SIG-M5 (cell line): ENCODE data around the gene ATAD3C.
A peak's percentile ranks its signal among the peaks of the same experiment; 100 is the strongest.
"Not testable (repeated sequence)": the region's sequence is repeated elsewhere in the genome, so short reads cannot be mapped to it uniquely, and the experiment has no call there.

ENCODE experiments used
- DNase-seq: peaks from one replicate; lab custom pipeline; 2025; lab: John Stamatoyannopoulos, UW

Gene ATAD3C

DNA sequence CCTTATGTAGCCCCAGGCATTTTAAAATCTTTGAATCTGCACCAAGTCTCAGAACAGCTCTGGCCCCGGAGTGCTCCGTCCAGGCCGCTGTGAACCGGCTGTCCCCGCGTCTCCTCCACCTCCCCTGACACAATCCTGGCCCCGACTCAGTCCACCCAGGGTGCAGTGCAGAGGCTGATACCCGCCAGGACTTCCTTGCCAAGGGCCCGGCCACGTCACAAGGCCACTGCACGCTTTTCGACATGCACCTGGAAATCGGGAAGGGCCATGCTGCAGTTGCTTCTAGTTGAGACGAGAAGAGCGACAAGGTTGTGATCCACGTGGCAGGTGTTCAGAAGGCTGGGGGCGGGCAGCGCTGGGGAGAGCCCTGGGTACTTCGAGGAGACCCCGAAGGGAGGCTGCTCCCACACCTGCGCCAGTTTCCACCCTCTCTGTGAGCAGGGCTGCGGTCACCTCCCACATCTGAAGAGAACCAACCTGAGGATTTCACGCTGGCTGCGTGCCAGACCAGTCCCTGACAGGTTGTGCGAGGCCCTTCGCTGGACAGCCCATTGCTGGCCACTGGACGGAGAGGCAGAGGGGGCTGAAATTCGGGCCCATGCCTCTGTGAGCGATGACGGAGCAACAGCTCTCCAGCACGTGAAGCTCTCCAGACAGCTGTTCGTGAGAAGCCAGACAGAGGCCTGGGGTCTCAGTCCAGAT lies 7.3 kb upstream of the ATAD3C start:
- no peak for DNase-seq

DNA sequence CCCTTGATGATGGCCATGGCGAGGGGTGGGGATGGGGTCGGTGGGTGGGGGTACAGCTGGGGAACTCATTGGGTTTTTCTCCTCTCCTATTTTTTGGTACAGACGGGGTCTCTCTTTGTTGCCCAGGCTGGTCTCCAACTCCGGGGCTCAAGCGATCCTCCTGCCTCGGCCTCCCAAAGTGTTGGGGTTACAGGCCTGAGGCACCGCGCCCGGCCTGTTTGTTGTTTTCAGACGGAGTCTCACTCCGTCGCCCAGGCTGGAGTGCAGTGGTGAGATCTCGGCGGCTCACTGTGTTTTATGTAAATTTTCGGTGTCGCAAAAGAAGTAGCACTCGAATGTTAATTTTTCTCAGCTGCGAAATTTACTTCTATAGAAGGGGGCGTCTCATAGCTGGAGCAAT lies 2.9 kb upstream of the ATAD3C start:
- DNase-seq = not testable (repeated sequence)

DNA sequence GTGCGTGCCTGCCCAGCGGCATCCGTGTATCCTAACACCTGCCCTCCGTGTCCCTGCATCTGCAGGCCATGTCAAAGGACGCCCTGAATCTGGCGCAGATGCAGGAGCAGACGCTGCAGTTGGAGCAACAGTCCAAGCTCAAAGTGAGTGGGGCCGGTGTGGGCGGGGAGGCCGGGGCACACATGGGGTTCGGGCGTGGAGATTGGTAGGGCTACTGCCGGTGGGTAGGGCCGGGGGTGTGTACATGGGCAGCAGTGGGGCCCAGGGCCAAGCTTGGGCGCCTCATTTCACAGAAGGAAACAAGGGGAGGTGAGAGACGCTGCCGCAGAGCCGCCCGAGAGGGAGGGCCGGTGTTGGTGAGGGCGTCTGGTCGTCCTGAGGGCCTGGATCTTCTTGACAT lies 1.1 kb downstream of the ATAD3C start:
- not testable (repeated sequence) for DNase-seq

DNA sequence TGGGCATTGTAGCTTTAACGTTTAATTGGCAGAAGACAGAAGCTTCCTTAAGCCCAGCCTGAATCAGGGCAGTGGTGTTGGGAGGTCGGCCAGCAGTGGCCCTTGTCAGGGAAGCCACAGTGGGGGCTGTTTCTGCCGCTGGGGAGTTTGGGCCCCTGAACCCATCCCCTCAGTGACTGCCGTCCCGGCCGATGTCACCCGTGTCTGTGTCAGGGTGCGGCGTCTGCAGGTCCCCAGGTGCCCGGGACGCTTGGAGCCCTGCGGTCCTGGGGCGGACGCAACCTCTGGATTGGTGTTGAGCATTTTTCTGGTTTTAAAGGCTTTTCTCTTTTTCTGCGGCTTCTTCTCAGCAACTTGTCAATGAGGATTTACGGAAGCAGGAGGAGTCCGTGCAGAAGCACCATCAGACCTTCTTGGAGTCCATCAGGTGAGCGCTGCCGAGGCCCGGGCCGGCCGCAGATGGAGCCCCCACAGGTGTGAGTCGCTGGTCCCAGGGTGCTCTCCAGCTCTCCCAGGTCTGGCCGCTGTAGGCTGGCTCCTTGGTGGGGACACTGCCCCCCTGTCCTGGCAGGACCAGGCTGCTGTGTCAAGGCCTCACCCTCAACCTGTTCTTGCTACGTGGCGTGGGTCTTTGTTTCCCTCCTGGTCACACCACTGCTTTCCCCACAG lies 2.3 kb downstream of the ATAD3C start:
- no peak for DNase-seq

DNA sequence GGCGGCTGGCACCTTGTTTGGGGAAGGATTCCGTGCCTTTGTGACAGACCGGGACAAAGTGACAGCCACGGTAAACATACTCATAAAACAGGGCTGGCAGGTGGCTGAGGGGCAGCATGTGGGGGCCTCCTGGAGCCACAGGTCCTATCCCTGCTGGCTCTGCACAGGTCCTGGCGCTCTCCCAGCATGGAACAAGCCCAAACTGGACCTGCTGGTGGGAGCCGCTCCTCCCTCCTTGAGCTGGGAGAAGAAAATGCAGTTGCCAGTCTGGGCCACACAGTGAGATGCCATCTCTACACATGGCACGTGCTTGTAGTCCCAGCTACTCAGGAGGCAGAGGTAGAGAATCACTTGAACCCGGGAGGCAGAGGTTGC lies 2.9 kb downstream of the ATAD3C start:
- not testable (repeated sequence) for DNase-seq

DNA sequence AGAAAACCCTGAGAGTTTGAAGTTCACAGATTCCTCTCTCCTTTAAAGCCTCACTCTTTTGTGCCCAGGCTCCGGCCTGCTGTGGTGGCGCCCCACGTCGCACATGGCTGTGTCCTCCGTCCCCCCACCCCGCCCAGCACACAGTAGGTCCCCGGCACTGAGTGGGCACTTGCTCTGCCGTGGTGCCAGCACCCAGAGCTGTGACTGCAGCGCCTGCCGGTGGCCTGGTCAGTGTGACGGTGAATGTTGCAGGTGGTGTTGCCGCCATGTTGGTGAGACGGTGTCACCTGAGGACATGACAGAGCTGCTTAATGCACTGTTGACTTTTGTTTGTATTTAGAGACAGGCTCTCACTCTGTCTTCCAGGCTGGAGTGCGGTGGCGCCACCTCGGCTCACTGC lies 3.4 kb downstream of the ATAD3C start:
- DNase-seq = no peak

DNA sequence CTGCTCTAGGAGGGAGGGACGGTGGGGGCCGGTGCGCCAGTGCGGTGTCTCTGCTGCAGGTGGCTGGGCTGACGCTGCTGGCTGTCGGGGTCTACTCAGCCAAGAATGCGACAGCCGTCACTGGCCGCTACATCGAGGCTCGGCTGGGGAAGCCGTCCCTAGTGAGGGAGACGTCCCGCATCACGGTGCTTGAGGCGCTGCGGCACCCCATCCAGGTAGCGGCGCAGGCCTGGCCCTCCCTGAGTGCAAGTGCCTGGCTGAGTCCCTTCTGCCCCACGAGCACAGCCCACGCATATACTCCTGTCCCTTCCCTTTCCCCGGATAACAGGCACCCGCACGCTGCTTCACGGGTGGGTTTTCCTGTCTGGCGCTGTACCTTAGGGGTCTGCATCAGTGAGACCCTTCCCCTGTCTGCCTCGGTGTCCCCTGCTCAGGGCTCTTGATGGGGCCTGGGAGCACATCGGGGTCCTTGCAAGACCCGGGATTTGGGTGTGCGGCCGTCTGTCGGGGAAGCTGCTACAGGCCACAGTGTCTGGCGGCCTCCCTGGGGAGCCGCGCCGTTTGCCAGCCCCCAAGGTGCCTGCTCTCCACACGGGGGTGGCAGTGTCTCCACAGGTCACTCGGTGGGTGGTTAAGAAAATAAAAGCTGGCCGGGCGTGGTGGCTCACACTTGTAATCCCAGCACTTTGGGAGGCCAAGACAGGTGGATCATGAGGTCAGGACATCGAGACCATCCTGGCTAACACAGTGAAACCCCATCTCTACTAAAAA lies 5.0 kb downstream of the ATAD3C start:
- DNase-seq = not testable (repeated sequence)

DNA sequence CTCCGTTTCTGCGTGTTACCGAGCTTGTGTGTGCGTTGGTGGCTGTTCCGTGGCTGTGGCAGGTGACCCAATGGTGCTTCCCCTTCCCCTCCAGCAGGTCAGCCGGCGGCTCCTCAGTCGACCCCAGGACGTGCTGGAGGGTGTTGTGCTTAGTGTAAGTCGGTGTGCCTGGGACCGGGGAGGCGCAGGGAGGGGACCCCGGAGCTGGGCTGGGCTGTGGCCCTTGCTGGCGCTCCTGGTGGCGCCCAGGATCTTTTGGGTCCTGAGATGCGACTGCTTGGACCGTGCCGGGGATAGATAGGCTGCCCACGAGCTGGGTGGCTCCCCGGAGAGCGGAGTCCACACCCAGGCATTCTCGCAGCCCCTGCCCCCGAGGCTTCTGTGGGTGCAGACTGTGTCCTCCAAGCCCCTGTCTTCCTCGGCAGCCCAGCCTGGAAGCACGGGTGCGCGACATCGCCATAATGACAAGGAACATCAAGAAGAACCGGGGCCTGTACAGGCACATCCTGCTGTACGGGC lies 5.9 kb downstream of the ATAD3C start:
- DNase-seq = no peak

DNA sequence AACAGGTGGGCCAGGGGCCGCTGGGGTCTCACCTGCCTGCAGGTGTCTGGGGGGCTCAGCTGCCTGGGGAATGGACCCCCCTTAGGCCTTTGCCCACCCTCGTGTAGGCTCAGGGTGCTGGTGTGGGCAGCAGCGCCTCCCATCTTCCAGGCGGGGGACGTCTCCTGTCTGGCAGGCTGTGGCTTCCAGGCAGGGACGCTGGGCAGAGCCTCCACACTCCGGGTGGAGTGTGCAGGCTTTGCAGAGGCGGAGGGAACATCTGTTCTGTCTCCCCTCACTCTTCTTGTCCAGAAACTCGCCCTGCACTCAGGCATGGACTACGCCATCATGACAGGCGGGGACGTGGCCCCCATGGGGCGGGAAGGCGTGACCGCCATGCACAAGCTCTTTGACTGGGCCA lies 6.4 kb downstream of the ATAD3C start:
- DNase-seq = not testable (repeated sequence)

DNA sequence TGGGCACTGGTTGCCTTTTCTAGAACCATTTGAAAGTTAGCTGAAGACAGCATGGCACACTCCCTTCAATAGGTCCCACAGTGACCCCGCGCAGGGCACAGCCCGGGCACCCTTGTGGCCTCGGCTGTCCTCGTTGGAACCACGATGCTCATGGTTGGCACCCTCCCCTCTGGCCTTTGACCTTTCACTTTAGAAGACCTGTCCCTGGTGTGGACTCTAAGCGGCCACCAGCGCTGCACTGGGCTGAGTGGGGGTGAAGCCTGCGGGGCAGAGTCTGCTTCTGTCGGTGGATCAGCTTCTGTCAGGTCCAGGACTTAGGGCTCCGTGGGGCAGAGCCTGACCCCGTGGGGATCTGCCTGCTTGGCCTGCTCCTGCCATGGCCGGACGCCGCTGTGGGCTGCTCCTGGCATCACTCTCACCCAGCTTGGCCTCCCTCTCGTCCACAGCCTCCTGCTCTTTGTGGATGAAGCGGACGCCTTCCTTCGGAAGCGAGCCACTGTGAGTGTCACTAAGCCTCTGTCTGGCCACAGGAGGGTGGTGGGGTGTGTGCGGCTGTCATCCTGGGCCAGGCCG lies 7.3 kb downstream of the ATAD3C start:
- not testable (repeated sequence) for DNase-seq

DNA sequence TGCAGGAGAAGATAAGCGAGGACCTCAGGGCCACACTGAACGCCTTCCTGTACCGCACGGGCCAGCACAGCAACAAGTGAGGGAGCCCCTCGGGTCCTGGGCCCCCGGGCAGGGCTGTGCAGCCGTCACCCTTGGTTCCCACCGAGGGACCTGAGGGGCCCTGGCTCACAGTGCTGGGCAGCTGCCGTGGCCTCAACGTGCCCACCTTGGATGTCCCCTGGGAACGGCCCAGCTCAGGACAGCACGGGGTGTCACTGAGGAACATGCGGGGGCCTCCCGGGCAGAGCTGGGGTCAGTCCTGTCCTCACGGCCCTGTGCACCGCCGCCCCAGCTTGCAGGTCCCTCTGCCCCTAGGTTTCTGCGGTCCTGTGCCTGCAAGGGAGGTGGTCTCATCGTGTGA lies 9.7 kb downstream of the ATAD3C start:
- not testable (repeated sequence) for DNase-seq

DNA sequence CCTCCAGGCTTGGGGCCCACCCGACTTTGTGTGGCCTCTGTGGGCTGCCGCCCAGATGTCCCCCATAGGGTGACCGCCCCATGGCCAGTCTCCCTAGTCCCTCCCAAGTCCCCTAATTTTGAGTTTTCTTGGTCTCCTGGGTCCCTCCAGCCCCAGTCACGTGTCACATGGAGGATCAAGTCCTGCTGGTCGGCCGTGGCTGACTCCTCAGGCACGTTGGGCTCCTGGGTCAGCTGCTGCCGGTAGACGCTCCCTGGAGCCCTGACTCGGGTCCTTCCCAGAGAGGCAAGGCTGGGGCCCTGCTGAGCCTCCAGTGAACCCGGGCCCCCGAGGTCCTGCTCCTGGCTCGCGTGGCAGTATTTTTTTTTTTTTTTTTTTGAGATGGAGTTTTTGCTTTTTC lies 10.2 kb downstream of the ATAD3C start:
- DNase-seq = not testable (repeated sequence)

DNA sequence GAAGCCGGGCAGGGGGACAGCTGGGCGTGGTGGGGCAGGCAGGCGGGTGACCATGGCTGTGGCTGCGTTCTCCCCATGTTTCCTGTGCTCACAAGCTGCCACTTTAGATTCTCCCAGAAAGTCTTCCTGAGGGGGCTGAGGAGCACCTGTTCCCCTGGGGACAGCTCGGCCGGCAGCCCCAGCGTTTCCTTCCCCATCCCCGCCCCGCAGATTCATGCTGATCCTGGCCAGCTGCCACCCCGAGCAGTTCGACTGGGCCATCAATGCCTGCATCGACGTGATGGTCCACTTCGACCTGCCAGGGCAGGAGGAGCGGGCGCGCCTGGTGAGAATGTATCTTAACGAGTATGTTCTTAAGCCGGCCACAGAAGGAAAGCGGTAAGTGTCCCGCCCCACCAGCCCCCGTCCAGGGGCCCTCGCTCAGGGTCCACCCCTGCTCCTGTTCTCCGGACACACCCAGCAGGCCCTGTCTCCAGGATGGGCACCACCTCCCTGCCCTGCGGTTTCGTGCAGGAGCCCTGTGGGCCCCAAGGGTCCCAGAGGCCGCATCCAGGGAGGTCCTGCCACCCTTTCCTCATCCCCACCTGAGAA lies 11.1 kb downstream of the ATAD3C start:
- no peak for DNase-seq

DNA sequence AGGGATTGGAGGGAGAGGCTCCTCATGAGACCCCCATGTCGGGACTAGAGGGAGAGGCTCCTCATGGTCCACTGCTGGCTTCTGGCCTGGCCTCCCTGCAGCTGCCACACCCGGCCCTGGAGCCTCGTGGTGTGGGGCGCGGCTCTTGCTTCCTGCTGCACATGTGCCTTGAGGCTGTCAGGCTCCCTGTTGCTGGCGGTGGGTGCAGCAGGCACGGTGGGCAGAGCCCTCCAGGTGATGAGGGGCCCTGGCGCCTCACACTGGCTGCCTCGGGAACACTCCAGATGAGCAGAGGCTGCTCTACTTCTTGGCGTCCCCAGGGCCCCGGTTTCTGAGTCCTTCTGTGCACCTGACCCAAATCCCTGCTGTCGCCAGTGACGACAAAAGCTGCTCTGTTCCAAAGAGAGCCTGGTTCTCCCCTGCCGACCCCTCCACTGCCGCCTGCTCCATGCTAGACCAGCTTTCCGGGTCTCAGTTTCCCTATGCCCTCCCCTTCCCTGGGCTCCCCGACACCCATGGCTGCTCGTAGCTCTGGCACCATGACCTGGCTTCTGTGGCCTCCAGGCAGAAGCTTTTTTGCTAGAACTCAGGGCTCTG lies 12.3 kb downstream of the ATAD3C start:
- no peak for DNase-seq

DNA sequence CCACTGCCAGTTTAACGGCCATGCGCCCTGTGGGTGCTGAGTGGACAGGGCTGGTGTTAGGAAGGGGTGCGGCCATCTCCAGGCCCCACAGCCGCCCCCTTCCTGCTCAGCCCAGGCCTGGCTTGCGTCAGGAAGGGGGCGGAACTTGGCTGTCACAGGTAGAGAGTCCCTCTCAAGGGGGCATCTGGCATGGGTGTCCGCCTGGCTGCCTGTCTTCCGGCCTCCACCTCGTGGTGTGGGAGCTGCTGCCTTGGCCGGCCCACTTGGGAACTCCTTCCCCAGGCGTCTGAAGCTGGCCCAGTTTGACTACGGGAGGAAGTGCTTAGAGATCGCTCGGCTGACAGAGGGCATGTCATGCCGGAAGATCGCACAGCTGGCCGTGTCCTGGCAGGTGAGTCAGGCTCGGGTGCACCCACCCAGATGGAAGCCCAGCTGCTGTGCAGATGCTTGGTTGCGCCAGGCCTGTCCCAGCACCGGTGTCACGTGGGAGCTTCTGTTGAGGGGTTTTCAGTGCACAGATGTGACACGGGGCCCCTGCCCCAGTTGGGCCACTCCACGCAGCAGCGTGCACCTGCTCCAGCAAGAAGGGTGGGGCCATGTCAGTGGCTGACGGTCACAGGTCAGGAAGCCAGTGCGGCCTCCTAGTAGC lies 13.0 kb downstream of the ATAD3C start:
- DNase-seq = no peak

DNA sequence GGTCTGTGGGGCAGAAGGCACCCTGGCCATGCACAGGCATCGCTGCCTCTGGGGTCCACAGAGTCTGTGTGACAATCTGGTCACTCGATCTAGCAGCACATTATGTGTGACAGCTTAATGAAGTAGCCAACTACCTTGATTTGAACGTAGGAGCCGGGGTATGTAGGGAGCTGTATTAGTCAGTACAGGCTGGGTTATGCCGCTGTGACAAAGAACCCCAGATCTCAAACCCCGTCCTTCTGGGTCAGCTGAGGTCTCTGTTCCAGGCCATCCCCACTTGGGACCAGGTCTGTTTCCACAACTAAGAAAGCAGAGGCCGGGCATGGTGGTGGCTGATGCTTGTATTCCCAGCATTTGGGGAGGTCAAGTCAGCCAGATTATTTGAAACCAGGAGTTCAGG lies 13.8 kb downstream of the ATAD3C start:
- DNase-seq = no peak

DNA sequence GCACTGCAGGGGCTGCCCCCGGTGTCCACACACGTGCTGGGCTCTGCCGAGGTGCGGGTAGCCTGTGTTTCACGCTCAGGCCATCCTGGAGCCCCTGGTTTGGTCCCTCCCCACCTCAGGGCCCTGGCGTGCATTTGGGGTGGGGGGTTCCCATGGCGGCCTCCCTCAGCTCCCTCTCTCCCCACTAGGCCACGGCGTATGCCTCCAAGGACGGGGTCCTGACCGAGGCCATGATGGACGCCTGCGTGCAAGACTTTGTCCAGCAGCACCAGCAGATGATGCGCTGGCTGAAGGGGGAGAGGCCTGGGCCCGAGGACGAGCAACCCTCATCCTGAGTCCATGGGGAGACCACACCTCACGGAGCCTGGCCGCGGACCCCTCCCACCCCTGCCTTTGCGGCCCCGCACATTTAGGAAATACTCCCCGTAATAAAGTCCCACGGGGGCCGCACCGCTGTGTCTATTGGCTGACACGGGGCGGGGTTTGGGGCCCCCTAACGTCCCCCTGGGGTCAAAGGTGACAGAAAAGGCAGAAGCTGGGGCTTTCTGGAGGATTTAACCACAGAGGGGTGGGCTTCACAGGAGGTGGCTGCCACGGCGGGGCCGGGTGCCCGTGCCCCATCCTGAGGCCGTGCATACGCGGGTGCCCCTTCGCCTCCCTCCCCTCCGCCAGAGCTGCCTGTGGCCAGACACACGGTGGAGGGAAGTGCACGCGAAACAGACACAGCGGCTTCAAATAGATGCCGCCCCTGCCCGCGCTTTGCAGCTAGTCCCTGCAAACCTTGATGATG lies 18.9 kb downstream of the ATAD3C start:
- DNase-seq = not testable (repeated sequence)

DNA sequence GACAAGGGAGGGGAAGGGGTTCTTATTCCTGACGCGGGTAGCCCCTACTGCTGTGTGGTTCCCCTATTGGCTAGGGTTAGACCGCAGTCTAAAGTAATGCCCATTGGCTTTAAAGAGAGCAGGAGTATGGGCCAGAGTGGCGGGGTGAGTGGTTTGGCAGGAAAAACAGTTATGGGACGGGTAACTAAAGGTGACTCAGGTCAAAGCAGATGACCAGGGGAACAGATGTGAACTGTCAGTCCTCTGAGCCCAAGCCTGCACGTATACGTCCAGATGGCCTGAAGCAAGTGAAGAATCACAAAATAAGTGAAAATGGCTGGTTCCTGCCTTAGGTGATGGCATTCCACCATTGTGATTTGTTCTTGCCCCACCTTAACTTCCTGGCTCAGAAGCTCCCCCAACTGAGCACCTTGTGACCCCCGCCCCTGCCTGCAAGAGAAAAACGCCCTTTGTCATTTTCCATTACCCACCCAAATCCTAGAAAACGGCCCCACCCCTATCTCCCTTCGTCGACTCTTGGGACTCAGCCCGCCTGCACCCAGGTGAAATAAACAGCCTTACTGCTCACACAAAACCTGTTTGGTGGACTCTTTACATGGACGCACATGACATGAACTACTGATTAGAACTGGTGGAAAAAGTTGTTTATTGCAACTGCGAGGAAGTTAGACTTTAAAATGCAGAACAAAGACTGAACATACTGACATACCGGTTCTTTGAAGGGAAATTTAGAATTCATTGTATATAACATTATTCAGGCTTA lies 21.3 kb downstream of the ATAD3C start:
- no peak for DNase-seq

DNA sequence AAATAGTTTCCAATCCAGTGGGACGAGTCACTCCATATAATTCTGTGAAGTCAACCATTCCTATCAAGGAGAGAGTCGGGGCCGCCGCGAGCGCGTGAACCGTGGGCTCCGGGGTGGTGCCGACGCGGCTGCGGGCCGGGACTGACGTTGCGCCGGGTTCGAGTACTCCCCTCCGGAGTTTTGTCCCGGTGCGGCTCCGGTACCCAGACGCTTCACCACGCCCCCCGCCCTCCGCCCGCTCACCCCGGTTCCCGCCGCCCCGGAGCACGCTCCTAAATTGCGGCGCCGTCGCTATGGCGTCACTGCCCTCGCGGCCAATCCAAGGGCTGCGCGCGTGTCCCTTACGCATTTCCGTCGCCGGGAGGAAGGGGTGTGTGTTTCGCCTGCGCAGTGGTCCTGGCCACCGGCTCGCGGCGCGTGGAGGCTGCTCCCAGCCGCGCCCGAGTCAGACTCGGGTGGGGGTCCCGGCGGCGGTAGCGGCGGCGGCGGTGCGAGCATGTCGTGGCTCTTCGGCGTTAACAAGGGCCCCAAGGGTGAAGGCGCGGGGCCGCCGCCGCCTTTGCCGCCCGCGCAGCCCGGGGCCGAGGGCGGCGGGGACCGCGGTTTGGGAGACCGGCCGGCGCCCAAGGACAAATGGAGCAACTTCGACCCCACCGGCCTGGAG lies 22.0 kb downstream of the ATAD3C start, which contains the start of gene ATAD3B:
TSS of gene ATAD3B (plus strand) at position 377 of the 664 bp plus-strand sequence. CDS start at position 497, 120 bp downstream.
- DNase-seq = peak; percentile 37
